OCI-LY1 (cell line): ENCODE results near the gene ERP44.

Experiments
- EZH2 ChIP-seq: fragments of 200-600 bp; sonication (generic), shearing (Covaris generic); IDR thresholded peaks from 2 replicates; pipeline ENCODE4 v1.8.0; 2017; ENCODE audit warnings: borderline replicate concordance, mixed run types, mild to moderate bottlenecking, antibody characterized with exemption, low read length, moderate library complexity, mixed read lengths
- TF ChIP-seq, protein P1 (sequence below): fragments of 200-600 bp; sonication (generic), shearing (Covaris generic); IDR thresholded peaks from 2 replicates; pipeline ENCODE4 v1.5.1; 2017; ENCODE audit warnings: mild to moderate bottlenecking, antibody characterized with exemption, low read length, moderate library complexity, mixed read lengths

DNA sequence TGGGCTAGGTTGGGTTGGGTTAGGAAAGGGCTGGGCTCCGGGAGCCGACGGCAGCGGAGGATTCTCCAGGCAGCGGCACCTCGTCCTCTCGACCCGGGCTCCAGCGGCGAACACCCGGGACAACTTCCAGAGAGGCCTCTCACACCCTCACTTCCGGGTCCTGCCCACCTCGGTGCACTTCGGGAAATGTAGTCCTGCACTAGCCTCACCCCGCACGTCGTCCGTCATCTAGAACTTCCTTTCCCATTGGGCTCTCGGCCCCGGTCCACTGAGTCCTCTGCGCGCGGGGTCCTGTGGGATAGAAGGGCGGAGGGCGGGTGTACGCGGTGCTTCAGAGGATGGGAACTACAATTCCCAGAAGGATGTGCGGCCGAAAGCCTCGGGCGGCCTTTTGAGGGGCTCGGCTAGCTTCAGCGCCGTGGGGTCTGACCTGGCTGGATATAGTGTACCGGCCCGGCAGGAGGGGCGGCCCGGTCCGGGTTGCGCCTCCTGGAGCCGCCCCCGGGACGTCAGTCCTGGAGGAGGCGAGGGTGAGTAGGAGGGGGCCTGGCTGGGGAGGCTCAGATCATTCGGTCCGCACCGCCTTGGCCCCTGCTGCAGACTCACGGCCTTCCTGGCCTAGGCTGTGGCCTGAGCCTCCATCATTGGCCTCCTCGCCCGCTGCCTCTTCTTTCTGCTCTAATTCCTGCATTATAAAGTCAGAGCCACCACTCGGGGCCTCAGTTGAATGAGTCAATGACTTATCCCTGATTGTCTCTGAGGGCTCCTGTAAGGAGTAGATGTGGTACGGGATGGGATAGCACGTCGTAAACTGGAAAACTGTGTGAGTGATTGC, at the start of gene ERP44, which contains the start of gene INVS:
- TF ChIP-seq, protein P1, sequence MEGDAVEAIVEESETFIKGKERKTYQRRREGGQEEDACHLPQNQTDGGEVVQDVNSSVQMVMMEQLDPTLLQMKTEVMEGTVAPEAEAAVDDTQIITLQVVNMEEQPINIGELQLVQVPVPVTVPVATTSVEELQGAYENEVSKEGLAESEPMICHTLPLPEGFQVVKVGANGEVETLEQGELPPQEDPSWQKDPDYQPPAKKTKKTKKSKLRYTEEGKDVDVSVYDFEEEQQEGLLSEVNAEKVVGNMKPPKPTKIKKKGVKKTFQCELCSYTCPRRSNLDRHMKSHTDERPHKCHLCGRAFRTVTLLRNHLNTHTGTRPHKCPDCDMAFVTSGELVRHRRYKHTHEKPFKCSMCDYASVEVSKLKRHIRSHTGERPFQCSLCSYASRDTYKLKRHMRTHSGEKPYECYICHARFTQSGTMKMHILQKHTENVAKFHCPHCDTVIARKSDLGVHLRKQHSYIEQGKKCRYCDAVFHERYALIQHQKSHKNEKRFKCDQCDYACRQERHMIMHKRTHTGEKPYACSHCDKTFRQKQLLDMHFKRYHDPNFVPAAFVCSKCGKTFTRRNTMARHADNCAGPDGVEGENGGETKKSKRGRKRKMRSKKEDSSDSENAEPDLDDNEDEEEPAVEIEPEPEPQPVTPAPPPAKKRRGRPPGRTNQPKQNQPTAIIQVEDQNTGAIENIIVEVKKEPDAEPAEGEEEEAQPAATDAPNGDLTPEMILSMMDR: no peak
- TF ChIP-seq EZH2: no peak
